DOHH2 (cell line): ENCODE data around the gene MOB1B.

ENCODE experiments used
- CTCF ChIP-seq: fragments of 200-600 bp; sonication (generic); IDR thresholded peaks from one replicate; pipeline ENCODE4 v1.5.1; 2014; ENCODE audit warnings: antibody characterized with exemption, mild to moderate bottlenecking, low read depth, low read length; ENCODE audit not compliant: poor library complexity, severe bottlenecking
- EZH2phosphoT487 ChIP-seq: fragments of 200-600 bp; sonication (generic); IDR thresholded peaks from 2 replicates; pipeline ENCODE4 v1.6.1; 2017; ENCODE audit warnings: borderline replicate concordance, mild to moderate bottlenecking, antibody characterized with exemption, low read length, moderate library complexity, mixed read lengths

GRCh38 chr4:70932984-70933383, 30.8 kb downstream of the MOB1B start:
- no peak for TF ChIP-seq CTCF
- TF ChIP-seq EZH2phosphoT487, result no peak
